PC-9 (cell line): ENCODE measurements around the gene VTN.

Experiments used
- CTCF ChIP-seq: fragments of 200-600 bp; sonication (generic); conservative IDR thresholded peaks from 2 replicates; pipeline ENCODE4 v1.6.1; 2017; ENCODE audit warnings: mixed run types, antibody characterized with exemption, mild to moderate bottlenecking, moderate library complexity
- EZH2 ChIP-seq: fragments of 200-600 bp; sonication (generic); IDR thresholded peaks from 2 replicates; pipeline ENCODE4 v1.8.0; 2017; ENCODE audit warnings: antibody characterized with exemption, low read depth

DNA sequence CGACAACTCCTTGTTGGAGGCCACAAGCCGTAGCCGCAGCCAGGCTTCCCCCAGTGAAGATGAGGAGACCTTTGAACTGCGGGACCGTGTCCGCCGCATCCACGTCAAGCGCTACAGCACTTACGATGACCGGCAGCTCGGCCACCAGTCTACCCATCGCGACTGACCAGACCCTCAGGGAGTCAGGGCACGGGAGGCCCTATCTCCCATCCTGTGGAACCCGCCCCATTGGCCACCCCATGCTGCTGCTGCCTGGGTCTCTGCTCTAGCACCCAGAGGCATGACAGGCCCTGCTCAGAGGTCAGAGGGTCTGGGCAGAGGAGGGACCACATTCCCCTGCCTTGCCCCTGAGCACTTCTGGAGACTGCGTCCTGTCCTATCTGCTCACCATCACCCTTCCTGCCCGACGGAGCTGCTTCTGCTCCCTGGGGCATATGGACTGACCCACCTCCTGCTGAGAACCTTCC lies 25.6 kb downstream of the VTN start:
- TF ChIP-seq CTCF (no peak), EZH2 (no peak)
